Ovary (tissue), 3 donors: ENCODE results near the gene TTLL3.

Experiments
- POLR2A ChIP-seq: fragments of 450-650 bp; IDR thresholded peaks from one replicate; pipeline ENCODE4 v1.6.1; 2017; ENCODE audit warnings: antibody characterized with exemption, mild to moderate bottlenecking, moderate library complexity
- TF ChIP-seq, protein P1 (sequence below), 3 donors: fragments of 450-650 bp in 2 of 3; fragments of 200-600 bp in 1 of 3; IDR thresholded peaks; one replicate each; pipeline versions ENCODE4 v1.5.1 to v1.8.0; 2016 to 2022; ENCODE audit warnings: antibody characterized with exemption in 3 of 3, mild to moderate bottlenecking in 1 of 3
- donor health status: DM: no; HTN: no; CAD: no.

DNA sequence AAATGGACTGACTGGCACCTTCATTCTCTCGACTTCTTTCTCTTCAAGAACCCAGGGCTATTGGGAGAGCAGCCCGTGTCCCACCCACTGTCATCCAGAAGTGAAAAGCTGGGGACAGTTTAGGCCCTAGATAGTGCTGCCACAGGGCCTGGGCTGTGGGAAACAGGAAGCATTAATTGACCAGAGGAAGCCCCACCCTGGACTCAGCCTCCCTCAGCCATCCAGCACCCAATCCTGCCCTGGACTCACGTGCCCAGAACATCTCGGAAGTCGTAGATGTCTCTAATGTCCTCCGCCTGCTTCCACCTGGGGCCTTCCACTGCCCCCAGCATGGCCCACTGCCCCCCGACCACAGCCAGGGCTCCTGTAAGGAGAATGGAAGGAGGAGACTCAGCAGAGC, 42.6 kb upstream of the TTLL3 start:
- no peak for TF ChIP-seq POLR2A
- TF ChIP-seq, protein P1, sequence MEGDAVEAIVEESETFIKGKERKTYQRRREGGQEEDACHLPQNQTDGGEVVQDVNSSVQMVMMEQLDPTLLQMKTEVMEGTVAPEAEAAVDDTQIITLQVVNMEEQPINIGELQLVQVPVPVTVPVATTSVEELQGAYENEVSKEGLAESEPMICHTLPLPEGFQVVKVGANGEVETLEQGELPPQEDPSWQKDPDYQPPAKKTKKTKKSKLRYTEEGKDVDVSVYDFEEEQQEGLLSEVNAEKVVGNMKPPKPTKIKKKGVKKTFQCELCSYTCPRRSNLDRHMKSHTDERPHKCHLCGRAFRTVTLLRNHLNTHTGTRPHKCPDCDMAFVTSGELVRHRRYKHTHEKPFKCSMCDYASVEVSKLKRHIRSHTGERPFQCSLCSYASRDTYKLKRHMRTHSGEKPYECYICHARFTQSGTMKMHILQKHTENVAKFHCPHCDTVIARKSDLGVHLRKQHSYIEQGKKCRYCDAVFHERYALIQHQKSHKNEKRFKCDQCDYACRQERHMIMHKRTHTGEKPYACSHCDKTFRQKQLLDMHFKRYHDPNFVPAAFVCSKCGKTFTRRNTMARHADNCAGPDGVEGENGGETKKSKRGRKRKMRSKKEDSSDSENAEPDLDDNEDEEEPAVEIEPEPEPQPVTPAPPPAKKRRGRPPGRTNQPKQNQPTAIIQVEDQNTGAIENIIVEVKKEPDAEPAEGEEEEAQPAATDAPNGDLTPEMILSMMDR (IDR thresholded peaks at IDR 0.05) = no peak
